GM21786 (cell line): ENCODE results near the gene OLFM1.

Experiments used
- ATAC-seq: cut with Tn5 transposase; IDR thresholded peaks from one replicate; pipeline ENCODE4 v1.9.1; 2021; ENCODE audit not compliant: unreplicated experiment

OLFM1 gene

GRCh38 chr9:135167849-135168655 is 80.6 kb downstream of the OLFM1 start:
- no peak for ATAC-seq

GRCh38 chr9:135169709-135170226 is 82.3 kb downstream of the OLFM1 start:
- no peak for ATAC-seq

- no peak for ATAC-seq
Measured at GRCh38 chr9:135170535-135170934, 83.1 kb downstream of the OLFM1 start.
